ENCODE data around the gene RAB26.

Gene RAB26

DNA sequence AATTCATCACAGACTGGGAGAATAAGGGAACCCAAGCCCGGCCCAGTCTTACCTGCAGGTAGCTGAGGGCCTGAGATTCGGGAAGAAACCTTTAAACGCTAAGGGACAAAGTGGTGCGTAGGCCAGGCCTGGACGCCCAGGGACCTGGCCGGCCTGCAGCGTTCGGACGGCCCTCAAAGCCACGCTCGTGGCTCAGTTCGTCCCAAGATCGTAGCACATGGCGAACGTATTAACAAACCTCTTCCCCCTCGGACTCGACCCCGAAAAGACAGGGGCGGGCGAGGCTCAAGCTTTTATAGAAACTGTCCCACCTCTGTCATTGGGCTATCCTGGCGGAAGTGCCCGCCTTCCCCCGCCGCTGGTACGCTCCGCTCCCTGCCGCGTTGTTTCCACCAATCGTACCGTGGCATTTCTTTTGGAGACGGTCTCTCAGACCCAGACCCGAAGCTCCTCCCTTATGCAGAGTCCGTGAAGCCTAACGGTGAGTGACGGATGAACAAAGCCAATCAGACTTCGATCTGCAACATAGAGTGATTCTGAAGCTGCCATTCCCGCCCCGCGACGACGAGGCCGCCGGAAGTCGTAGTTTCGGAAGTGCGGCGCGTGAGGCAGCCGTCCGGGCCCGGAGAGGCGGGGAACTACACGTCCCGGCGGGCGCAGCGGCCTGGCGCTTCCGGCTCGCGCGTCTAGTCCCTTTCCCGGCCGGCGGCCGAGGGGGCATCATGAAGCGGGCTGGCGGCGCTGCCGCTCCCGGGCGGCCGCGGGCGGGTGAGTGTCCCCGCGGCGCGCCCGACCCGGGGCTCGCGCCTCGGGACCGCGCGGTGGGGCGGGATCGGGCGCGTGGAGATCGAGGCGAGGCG lies 6.9 kb downstream of the RAB26 start, which contains the start of gene TRAF7:
TRAF7 (plus strand) TSS at position 692 of the 860 bp plus-strand sequence. CDS start 8,139 bp downstream, outside the sequence.
- in situ Hi-C loops (cut with HindIII; ENCODE audit: low pct_ligation_motif_present, low pct_unique_long_range_greater_than_20kb, low sequenced_read_pairs): loop anchor here (25.0 kb wide), 1 partner anchor 307 kb away; the partner anchor contains the start of genes NTN3 and TEDC2

DNA sequence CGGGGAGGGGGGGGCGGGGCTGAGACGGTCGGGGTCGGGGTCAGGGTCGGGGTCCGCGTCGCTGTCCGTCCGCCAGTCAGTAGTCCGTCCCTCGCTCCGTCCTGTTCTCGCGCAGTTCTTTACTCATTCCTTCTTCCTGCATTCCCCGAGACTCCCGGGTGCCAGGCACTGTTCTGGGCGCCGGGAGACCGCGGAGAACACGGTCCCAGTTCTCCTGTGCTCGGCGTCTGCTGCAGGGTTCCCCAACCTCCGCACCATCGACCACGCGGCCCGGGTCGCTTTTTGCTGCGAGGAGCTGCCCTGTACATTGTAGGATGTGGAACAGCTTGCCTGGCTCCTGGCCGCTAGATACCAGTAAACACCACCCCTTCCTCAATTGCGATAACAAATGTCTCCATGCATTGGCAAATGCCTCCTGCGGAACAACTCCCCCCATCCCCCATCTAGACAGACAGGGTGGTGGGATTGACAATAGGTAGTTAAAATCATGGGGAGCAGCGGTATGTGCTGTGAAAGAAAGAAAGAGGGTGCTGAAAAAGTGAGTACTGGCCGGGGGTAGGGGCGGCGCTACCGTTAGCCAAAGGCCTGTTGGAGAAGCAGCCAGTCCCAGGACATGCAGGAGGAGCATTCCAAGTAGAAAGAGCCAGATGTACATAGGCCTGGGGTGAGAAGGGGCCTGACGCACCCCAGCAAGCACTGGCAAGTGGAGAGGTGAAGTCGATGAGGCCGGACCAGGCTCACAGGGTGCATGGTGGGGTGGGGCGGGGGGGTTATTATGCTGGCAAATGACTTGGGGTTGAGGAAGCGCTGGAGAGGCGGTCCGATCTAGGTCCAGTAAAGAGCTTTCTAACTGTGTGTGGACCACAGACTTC lies 7.8 kb downstream of the RAB26 start:
- DNase-seq: peak; percentile 45
- in situ Hi-C loops (cut with HindIII; ENCODE audit: low pct_ligation_motif_present, low pct_unique_long_range_greater_than_20kb, low sequenced_read_pairs): loop anchor here (25.0 kb wide), 1 partner anchor 306 kb away; the partner anchor contains the start of genes NTN3 and TEDC2

More for the DNA sequence above, 6.9 kb downstream of the RAB26 start, which contains the start of gene TRAF7:
- DNase-seq: peak; percentile 100

DNA sequence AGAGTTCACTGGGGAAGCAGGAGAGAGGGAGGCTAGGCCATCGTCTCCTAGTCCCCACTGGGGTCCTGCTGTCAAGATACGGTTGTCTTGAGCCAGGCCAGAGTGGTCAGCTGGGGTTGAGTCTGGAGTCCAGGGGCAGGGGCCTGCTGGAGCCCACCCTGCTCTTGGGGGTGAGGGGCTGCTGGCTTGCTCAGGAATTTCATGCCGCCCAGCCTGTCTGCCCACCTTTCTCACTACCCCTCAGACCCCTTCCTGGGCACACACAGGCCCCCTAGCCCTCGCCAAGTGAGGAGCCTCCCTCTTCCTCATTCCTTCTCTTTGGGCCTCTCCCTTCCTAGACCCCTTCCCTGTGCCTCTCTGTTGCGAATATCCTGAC lies 8.4 kb downstream of the RAB26 start:
- DNase-seq: no peak
- in situ Hi-C loops (cut with HindIII; ENCODE audit: low pct_ligation_motif_present, low pct_unique_long_range_greater_than_20kb, low sequenced_read_pairs): loop anchor here (25.0 kb wide), 1 partner anchor 305 kb away; the partner anchor contains the start of genes NTN3 and TEDC2

DNA sequence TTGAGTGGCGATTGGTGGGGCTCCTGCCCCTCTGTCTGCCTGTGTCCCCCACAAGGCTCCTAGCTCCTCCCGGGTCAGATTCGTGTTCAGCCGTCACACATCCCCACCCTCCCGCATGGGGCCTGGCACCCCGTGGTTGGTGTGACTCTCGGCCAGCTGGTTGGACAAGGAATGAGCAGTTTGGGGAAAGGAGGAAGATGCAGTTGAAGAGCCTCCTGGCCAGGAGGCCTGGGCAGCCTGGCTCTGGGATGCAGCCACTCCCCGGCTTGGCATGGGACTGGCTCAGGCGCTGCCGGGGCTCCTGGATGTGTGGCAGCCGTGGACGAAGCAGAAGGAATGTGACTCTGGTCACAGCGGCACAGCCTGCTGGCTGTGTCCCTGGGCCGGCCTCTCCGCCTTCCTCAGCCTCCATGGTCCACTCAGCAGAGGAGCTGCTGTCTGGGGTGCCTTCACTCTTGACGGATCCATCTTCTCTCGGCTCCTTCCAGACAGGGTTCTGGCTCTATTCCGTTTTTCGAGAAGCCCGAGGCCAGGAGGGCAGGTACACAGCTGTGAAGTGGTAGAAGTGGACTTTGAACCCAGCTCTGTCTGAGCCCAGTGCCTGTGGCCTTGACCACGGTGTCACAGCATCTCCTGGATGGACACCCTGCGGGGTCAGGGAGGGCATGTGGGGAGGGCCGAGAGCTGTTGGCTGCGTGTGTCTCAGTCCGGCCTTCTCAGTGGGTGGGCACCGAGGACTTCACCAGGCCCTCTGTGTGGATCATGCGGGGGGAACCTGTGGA lies 9.2 kb downstream of the RAB26 start:
- in situ Hi-C loops (cut with HindIII; ENCODE audit: low pct_ligation_motif_present, low pct_unique_long_range_greater_than_20kb, low sequenced_read_pairs): loop anchor here (25.0 kb wide), 1 partner anchor 305 kb away; the partner anchor contains the start of genes NTN3 and TEDC2
- no peak for DNase-seq

DNA sequence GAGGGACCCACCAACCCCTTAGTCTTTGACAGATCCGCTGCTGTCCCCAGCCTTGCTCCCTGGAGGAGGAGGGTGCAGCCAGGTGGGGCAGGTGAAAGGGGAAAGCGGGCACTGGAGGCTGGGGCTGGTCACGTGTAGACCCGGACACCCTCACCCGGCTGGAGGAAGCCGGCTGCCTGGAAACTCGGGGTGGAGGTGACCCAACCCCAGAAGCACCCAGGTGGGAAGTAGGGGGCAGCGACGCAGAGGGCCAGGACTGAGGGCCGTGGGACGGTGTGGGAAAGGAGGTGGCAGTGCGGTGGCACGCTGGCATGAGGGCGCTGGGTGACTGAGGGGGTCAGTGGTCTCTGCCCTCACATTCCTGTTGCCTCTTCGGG lies 9.8 kb downstream of the RAB26 start:
- in situ Hi-C loops (cut with HindIII; ENCODE audit: low pct_ligation_motif_present, low pct_unique_long_range_greater_than_20kb, low sequenced_read_pairs): loop anchor here (25.0 kb wide), 1 partner anchor 304 kb away; the partner anchor contains the start of genes NTN3 and TEDC2
- DNase-seq: no peak

DNA sequence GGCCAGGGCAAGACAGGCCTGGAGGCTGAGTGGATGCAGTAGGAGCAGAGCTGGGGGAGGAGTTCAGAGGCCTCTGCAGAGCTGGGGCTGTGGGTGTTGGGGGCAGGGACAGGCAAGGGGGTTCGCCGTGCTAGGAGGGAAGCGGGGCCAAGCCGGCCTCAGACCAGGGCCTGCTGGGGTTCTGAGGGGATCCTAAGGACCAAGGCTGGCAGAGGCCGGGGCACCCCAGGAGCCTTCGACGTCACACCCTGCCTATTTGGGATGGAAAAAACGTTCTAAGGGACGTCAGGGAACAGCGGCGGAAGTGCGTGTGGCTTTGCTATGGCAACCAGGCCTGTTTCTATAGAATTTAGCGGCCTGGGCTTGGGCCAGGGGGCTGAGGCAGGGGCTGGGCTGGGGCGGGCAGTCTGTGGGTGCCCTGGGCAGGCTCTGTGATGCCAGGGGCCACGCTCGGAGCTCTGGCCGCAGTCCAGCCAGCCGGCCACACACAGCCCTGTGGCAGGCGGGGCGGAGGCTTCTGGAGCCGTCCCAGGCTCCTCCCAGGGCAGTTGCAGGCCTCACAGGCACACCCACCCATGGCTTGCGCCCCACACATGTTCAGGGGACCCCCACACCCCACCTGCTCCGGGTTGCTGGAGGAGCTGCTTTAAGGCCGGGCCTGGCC lies 10.9 kb downstream of the RAB26 start:
- no peak for DNase-seq
- in situ Hi-C loops (cut with HindIII; ENCODE audit: low pct_ligation_motif_present, low pct_unique_long_range_greater_than_20kb, low sequenced_read_pairs): loop anchor here (25.0 kb wide), 1 partner anchor 303 kb away; the partner anchor contains the start of genes NTN3 and TEDC2

DNA sequence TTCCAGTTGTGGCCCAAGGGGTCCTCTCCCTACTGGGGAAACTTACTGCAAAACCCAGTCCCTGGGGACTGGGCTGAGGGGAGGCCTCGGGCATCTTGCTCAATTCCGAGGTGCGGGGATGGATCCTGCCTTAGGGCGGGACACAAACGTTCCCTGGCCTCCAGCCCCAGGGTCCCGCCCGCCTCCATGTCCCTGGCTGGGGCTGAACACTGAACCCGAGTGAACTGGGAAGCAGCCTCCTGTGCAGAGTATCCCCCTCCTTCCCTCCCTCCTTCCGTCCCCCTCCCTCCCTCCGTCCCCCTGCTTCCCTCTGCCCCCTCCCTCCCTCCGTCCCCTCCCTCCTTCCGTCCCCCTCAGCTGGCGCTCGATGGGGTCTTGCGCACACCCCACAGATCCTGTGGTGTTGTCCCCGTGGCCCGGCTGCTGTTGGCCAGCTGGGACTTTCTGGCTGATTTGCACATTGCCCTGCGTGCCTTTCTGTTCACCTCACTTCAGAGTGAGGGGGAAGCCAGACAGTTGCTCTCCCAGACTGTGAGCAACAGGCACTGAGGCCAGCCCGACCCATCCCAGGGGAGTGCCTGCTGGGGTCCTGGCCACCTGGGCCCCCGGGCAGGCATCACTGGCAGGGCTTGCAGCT lies 12.6 kb downstream of the RAB26 start:
- in situ Hi-C loops (cut with HindIII; ENCODE audit: low pct_ligation_motif_present, low pct_unique_long_range_greater_than_20kb, low sequenced_read_pairs): loop anchor here (10.0 to 25.0 kb wide), 2 partner anchors 126 to 301 kb away; partner anchors contain the start of genes NTN3 and TEDC2
- no peak for DNase-seq

DNA sequence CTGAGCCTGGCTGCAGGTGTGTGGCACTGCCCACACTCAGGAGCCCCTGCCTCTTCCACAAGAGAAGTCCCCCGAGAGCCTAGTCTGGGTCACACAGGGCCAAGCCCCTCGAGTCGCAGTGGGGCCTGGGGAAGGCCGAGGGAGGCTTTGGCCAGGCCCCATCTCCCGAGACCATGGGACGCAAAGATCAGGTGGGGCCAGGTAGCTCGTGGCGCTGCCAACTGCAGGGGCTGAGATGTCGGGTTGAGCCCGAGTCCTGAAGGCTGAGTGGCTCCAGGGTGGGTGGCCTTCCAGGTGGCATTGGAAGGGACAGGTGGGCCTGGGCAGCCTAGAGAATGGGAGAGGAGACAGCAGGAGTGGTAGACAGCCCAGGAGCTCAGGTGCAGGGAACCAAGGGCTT lies 13.5 kb downstream of the RAB26 start:
- in situ Hi-C loops (cut with HindIII; ENCODE audit: low pct_ligation_motif_present, low pct_unique_long_range_greater_than_20kb, low sequenced_read_pairs): loop anchor here (10.0 to 25.0 kb wide), 2 partner anchors 127 to 300 kb away; partner anchors contain the start of genes NTN3 and TEDC2
- no peak for DNase-seq

DNA sequence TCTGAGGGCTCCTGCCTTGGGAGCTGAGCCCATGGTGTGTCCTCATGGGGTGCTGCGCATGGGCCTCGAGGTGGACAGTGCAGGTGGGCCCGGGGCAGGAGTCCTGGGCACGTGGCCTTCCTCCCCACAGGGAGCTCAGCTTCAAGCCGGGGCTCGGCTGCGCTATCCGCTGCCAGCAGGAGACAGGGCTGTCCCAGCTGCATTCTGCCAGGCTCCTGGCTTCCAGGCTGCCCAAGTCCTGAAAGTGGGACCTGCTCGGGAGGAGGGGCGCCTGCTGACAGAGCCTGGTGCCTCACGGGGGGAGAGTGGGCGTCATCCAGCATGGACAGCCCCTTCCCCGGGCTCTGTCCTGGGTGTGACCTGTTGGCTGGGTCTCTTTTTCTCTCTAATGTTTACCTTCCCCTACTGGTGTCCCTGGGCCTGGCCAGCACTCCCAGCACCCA lies 14.3 kb downstream of the RAB26 start:
- DNase-seq: no peak
- in situ Hi-C loops (cut with HindIII; ENCODE audit: low pct_ligation_motif_present, low pct_unique_long_range_greater_than_20kb, low sequenced_read_pairs): loop anchor here (10.0 to 25.0 kb wide), 2 partner anchors 128 to 300 kb away; partner anchors contain the start of genes NTN3 and TEDC2

DNA sequence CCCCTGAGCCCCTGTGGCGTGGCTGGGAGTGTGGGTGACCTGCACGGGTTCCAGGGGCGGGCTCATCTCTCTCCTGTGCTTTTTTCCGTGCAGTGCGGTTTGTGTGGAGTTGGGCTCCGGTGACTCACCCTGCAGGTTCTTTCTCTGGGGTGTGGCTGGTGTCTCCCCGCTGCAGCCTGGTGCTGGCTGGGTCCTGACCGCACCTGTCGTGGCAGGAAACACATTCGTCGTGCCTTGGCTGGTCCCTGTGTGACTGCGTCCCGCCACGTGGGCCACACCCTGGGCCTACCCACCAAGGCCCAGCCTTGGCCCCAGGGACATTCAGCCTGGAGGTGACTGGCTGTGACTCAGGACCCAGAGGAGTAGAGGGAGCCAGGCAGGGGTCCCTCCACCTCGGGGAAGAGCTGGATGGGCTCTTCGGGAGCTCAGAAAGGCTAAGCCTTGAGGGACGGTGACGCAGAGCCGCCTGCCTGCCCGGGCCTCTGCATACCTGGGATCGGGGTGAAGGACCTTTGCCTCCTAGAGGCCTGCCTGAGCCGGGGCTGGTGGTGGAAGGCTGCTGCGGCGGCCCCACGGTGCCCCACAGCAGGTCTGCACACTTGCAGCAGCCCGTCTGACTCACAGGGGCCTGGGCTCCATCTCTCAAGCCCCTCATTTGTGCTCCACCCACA lies 14.9 kb downstream of the RAB26 start:
- no peak for DNase-seq
- in situ Hi-C loops (cut with HindIII; ENCODE audit: low pct_ligation_motif_present, low pct_unique_long_range_greater_than_20kb, low sequenced_read_pairs): loop anchor here (10.0 to 25.0 kb wide), 2 partner anchors 129 to 299 kb away; partner anchors contain the start of genes NTN3 and TEDC2

DNA sequence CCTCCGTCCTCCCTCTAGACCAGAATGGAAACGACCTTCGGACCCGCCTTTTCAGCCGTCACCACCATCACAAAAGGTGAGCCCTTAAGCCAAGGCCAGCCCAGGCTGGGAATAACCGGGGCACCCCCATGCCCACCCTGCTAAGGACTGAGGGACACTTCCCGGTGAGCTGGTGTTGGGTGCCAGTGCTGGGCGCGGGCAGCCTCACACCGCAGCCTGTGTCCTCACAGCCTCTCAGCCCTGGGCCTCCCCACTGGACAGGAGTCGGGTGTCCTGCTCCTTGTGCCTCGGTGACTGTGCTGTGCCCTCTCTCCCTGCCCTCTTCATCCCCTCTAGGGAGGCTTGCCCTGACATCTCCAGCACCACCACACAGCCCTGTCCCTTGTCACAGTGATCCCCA lies 17.4 kb downstream of the RAB26 start:
- in situ Hi-C loops (cut with HindIII; ENCODE audit: low pct_ligation_motif_present, low pct_unique_long_range_greater_than_20kb, low sequenced_read_pairs): loop anchor here (10.0 to 25.0 kb wide), 2 partner anchors 131 to 296 kb away; partner anchors contain the start of genes NTN3 and TEDC2
- DNase-seq: no peak

DNA sequence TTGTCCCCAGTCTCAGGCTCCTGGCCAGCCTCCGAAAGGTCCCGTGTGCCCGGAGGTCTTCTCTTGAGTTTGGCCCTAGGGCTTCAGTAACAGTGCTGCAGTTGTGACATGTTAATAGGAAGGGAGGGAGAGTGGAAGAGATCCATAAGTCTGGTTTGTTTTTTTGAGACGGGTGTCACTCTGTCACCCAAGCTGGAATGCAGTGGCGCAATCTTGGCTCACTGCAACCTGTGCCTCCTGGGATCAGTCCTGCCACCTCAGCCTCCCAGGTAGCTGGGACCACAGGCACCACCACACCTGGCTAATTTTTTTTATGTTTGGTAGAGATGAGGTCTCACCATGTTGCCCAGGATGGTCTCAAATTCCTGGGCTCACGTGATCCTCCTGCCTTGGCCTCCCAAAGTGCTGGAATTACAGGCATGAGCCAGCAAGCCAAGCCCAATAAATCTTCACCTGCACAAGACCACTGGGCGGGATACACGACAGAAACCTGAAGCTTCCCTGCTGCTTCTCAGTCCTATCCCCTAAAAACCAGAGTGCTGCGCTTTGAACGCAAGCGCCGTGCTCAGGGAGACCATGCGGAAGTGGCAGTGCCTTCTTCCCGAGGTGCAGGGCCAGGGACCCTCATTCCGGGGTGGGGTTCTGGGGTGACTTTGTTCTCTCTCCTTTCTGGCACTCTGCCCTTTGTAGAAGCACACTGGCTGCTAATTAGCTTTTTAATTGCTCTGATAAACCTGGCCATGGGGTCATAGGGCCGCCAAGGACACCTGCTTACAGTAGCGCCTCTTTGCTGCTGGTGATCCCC lies 18.0 kb downstream of the RAB26 start:
- DNase-seq: no peak
- in situ Hi-C loops (cut with HindIII; ENCODE audit: low pct_ligation_motif_present, low pct_unique_long_range_greater_than_20kb, low sequenced_read_pairs): loop anchor here (10.0 to 25.0 kb wide), 2 partner anchors 132 to 296 kb away; partner anchors contain the start of genes NTN3 and TEDC2

DNA sequence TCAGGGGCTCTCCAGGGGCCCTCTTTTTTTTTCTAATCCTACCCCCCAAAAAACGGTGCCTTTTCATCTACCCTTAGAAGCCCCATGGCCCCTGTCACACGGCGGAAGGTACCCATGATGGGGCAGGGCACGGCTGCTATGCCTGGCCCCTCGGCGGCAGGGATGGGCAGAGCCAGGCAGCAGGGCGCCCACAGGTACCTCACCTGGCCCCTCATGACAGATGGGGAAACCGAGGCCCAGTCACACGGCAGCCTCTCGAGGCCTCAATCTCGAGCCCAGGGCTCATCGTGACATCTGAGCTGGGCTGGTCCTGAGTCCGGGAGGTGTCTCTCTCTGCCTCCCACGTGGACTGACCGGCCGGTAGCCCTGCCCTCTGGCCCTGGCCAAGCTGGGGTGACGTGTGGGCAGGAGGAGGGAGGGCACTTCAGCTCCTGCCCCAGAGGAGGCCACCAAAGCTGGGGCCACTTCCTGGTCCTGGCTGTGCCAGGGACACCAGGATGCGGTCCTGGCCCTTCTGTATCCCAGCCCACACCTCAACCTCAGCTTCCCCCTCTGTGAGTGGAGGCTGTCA lies 18.7 kb downstream of the RAB26 start:
- no peak for DNase-seq
- in situ Hi-C loops (cut with HindIII; ENCODE audit: low pct_ligation_motif_present, low pct_unique_long_range_greater_than_20kb, low sequenced_read_pairs): loop anchor here (10.0 to 25.0 kb wide), 2 partner anchors 132 to 295 kb away; partner anchors contain the start of genes NTN3 and TEDC2

DNA sequence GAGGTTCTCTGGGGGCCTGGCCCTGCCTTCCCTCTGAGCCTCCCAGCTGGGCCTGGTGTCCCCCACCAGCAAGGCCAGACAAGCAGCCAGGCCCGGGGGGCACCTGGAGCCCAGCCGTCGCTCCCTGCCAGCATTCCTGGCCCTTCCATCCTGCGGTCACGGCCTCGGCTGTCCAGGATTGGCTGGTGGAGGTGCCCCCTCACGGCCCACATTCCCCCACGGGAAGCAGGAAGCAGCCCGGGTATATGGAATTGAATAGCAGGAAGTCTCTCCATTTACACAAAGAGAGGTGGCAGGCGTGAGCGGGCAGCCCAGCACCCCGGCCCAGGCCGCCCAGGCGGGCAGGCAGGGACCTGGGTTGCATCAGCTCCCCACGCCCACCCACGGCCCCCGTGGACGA lies 21.7 kb downstream of the RAB26 start:
- DNase-seq: no peak
- in situ Hi-C loops (cut with HindIII; ENCODE audit: low pct_ligation_motif_present, low pct_unique_long_range_greater_than_20kb, low sequenced_read_pairs): loop anchor here (25.0 kb wide), 1 partner anchor 292 kb away; the partner anchor contains the start of genes NTN3 and TEDC2

All from ACHN (cell line).